K562 (cell line): ENCODE results near the gene CAMSAP2.

Source experiments
- CEBPB ChIP-seq: fragments of 450-650 bp; IDR thresholded peaks from 2 replicates; pipeline ENCODE4 v1.6.1; 2016; ENCODE audit warnings: missing genetic modification characterization, missing compliant biosample characterization
- E2F3 ChIP-seq: fragments of 250-450 bp; sonication (Bioruptor Pico); IDR thresholded peaks from 2 replicates; pipeline ENCODE4 v1.4.0; 2020; ENCODE audit warnings: mild to moderate bottlenecking
- PHB ChIP-seq: fragments of 250-450 bp; sonication (Bioruptor Pico); IDR thresholded peaks from 2 replicates; pipeline ENCODE4 v1.5.0; 2021
- SP1 ChIP-seq: sonication (generic); formaldehyde crosslinking; IDR thresholded peaks from 2 replicates; pipeline ENCODE4 v1.8.1; 2022; ENCODE audit warnings: mild to moderate bottlenecking, missing genetic modification reagents
- TEAD4 ChIP-seq, 2 experiments: sonication (generic) in 1 of 2; formaldehyde crosslinking in 1 of 2; IDR thresholded peaks; 2 replicates each; pipeline versions ENCODE4 v1.6.1 to v1.8.0; 2012 to 2022; ENCODE audit warnings: borderline replicate concordance in 1 of 2, inconsistent platforms in 1 of 2, low read length in 1 of 2, mild to moderate bottlenecking in 1 of 2, missing genetic modification reagents in 1 of 2
- TF ChIP-seq, protein P1 (sequence below): fragments of 450-650 bp; IDR thresholded peaks from 2 replicates; pipeline ENCODE4 v1.6.1; 2016; ENCODE audit warnings: low read depth, mild to moderate bottlenecking, moderate library complexity
- TF ChIP-seq, protein P2 (sequence below), 3 experiments: IDR thresholded peaks in 2 of 3; conservative IDR thresholded peaks in 1 of 3; 2 replicates each; pipeline ENCODE4 v1.5.1; 2011 to 2012; ENCODE audit warnings: low read length in 3 of 3, mild to moderate bottlenecking in 3 of 3, control low read depth in 2 of 3, improper control_type of control experiment in 1 of 3, inconsistent platforms in 1 of 3, low read depth in 1 of 3, mixed read lengths in 1 of 3, moderate library complexity in 1 of 3; ENCODE audit not compliant: insufficient read depth in 2 of 3
- TF ChIP-seq, protein P3 (sequence below): sonication (generic); formaldehyde crosslinking; IDR thresholded peaks from 2 replicates; pipeline ENCODE4 v1.9.0; 2022; ENCODE audit warnings: mild to moderate bottlenecking, missing genetic modification reagents

DNA sequence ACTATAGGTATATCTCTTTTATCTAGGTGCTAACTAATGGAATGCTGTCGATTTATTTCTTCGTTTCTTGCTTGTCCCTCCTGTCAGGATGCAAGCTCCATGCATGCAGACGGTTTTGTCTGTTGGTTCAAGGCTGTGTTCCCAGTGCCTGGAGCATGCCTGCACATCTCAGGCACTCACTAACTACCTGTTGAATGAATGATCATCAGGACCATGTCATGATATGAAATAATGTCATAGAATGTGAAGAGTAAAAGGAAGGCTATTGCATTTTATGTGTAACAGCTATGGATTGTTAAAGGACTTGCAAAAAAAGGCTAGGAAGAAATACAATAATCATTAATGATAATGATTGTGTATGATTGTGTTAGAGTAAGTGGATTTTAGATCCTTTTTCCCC lies 138.3 kb downstream of the CAMSAP2 start:
- TF ChIP-seq E2F3 (no peak), CEBPB (tag) (no peak), TEAD4 (IDR thresholded peaks at IDR 0.05; ENCODE audit: low read length) (no peak), TEAD4 (CRISPR knock-in tag; IDR thresholded peaks at IDR 0.05; ENCODE audit: borderline replicate concordance) (no peak), SP1 (no peak), PHB (CRISPR knock-in tag) (no peak)
- TF ChIP-seq, protein P1, sequence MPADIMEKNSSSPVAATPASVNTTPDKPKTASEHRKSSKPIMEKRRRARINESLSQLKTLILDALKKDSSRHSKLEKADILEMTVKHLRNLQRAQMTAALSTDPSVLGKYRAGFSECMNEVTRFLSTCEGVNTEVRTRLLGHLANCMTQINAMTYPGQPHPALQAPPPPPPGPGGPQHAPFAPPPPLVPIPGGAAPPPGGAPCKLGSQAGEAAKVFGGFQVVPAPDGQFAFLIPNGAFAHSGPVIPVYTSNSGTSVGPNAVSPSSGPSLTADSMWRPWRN: no peak
- TF ChIP-seq, protein P2, sequence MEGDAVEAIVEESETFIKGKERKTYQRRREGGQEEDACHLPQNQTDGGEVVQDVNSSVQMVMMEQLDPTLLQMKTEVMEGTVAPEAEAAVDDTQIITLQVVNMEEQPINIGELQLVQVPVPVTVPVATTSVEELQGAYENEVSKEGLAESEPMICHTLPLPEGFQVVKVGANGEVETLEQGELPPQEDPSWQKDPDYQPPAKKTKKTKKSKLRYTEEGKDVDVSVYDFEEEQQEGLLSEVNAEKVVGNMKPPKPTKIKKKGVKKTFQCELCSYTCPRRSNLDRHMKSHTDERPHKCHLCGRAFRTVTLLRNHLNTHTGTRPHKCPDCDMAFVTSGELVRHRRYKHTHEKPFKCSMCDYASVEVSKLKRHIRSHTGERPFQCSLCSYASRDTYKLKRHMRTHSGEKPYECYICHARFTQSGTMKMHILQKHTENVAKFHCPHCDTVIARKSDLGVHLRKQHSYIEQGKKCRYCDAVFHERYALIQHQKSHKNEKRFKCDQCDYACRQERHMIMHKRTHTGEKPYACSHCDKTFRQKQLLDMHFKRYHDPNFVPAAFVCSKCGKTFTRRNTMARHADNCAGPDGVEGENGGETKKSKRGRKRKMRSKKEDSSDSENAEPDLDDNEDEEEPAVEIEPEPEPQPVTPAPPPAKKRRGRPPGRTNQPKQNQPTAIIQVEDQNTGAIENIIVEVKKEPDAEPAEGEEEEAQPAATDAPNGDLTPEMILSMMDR (IDR thresholded peaks at IDR 0.05 in 2 of 3, conservative IDR thresholded peaks at IDR 0.05 in 1 of 3; ENCODE audit: insufficient read depth in 2 of 3, low read depth in 1 of 3, low read length in 3 of 3): no peak
- TF ChIP-seq, protein P3, sequence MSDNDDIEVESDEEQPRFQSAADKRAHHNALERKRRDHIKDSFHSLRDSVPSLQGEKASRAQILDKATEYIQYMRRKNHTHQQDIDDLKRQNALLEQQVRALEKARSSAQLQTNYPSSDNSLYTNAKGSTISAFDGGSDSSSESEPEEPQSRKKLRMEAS (CRISPR knock-in tag): no peak
